HG02763 (cell line): ENCODE measurements around the gene GHRHR.

ENCODE experiments used
- ATAC-seq: cut with Tn5 transposase; IDR thresholded peaks from one replicate; pipeline ENCODE4 v1.9.1; 2021; ENCODE audit warnings: mild to moderate bottlenecking, moderate library complexity; ENCODE audit not compliant: unreplicated experiment

The GHRHR gene

GRCh38 chr7:30963842-30964241, at the start of gene GHRHR:
GHRHR (plus strand) TSS chr7:30963953; CDS start chr7:30964069, 116 bp downstream.
- ATAC-seq: no peak

- ATAC-seq: no peak
These were observed 49.2 kb upstream of the GHRHR start for GRCh38 chr7:30914596-30914995.

- no peak for ATAC-seq
These were observed 48.6 kb upstream of the GHRHR start for GRCh38 chr7:30915005-30915601.

- ATAC-seq: no peak
These were observed 48.0 kb upstream of the GHRHR start for GRCh38 chr7:30915751-30916150.

GRCh38 chr7:30916255-30916654, 47.5 kb upstream of the GHRHR start:
- ATAC-seq: no peak

- no peak for ATAC-seq
These were observed 47.0 kb upstream of the GHRHR start for GRCh38 chr7:30916767-30917166.

- no peak for ATAC-seq
These were observed 46.4 kb upstream of the GHRHR start for GRCh38 chr7:30917216-30917893.

- ATAC-seq: no peak
These were observed 45.1 kb upstream of the GHRHR start for GRCh38 chr7:30918676-30919075.

GRCh38 chr7:30920021-30920583, 43.7 kb upstream of the GHRHR start:
- no peak for ATAC-seq

GRCh38 chr7:30920584-30921539, 42.9 kb upstream of the GHRHR start:
- ATAC-seq: no peak

- ATAC-seq: no peak
These were observed 42.0 kb upstream of the GHRHR start for GRCh38 chr7:30921540-30922401.

GRCh38 chr7:30922596-30922995, 41.2 kb upstream of the GHRHR start:
- ATAC-seq: no peak

- no peak for ATAC-seq
These were observed 40.6 kb upstream of the GHRHR start for GRCh38 chr7:30923009-30923773.

- ATAC-seq: no peak
These were observed 39.9 kb upstream of the GHRHR start for GRCh38 chr7:30923774-30924413.

- ATAC-seq: no peak
These were observed 39.1 kb upstream of the GHRHR start for GRCh38 chr7:30924624-30925023.

- ATAC-seq: no peak
These were observed 38.6 kb upstream of the GHRHR start for GRCh38 chr7:30925117-30925516.

- no peak for ATAC-seq
These were observed 37.8 kb upstream of the GHRHR start for GRCh38 chr7:30925913-30926312.

- ATAC-seq: no peak
These were observed 37.4 kb upstream of the GHRHR start for GRCh38 chr7:30926313-30926712.

- ATAC-seq: no peak
These were observed 36.7 kb upstream of the GHRHR start for GRCh38 chr7:30927040-30927439.
